Measurements from ENCODE around the gene CDH13.

CDH13 gene

DNA sequence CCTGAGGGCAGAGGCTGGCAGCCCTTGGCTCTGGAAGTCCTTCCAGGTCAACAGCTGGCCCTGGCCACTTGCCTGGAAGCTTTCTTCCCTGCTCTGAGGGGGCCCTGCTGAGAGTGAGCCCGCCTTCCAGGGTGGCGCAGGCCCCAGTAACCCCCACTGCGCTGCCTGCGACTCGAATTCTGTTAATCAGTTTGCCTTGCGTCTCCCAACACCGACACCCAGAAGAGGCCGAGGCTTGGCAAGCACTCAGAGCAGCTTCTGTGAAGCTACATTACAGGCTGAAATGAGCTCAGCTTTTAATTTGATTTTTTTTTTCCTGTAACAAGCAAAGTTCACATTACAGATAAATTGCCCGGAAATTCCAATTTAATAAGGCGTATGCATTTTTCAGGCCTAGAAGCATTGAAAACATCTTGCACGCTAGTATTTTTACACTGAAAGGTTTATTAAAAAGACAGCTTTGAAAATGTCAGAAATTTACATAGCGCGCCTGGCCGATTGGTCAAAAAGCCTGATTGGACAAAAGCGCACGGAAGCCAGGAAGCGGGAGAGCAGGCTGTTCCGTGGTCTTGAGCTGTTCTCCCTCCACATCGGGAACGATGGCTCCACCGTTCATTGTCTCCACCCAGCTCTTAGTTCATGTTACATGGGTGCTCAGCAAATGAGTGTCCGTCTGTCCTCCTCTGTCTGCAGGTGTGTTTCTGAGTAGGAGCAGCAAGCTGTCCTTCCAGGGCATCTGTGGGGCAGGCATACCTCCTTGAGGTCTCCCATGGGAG is 1115.5 kb downstream of the CDH13 start:
- no peak for DNase-seq

GRCh38 chr16:83743241-83743640 is 1116.5 kb downstream of the CDH13 start:
- no peak for DNase-seq

- DNase-seq: no peak
Measured at GRCh38 chr16:83743720-83744119, 1117.0 kb downstream of the CDH13 start.

DNA sequence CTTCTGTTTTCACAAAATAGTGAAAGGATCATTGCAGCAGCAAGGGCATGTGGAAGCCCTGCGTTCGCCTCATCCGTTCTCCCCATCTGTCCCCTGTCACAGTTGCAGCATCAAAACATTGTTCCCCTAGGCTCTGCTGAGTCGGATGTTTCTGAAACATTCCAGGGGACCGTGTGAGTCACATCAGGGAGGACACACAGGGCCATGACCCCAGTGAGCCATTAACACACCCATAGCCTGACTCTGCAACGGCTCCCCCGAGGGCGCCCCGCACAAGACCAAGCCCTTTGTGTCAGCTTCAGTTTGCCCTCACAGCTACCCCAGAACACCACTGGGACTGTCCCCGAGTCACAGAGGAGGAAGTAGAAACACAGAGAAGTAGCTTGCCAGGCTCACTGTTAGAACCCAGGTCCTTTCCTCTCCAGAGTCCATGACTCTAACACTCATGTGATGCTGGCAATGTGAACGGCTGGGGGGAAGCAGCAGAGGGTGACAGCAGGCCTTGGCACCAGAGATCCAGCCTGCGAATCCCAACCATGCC is 1117.7 kb downstream of the CDH13 start:
- DNase-seq: peak; percentile 96

DNA sequence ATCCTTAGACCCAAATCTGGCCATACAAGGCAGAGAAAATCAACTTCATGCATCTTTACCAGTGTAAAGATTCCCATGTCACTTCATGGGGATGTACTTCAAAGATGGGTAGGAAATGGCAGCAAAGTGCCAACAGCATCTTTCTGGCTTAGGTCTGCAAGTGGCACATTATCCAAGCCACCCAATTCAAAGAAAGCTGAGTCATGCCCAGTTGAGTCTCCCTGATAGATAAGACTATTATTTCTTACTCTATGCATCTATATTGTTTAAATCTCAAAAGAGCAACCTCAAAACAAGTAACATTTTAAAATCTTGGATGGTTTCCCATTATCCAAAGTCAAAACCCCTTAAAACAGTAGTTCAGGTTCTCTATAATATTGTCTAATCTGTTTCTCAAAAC is 1119.8 kb downstream of the CDH13 start:
- no peak for DNase-seq

- DNase-seq: no peak
Measured at GRCh38 chr16:83747936-83748335, 1121.2 kb downstream of the CDH13 start.

DNA sequence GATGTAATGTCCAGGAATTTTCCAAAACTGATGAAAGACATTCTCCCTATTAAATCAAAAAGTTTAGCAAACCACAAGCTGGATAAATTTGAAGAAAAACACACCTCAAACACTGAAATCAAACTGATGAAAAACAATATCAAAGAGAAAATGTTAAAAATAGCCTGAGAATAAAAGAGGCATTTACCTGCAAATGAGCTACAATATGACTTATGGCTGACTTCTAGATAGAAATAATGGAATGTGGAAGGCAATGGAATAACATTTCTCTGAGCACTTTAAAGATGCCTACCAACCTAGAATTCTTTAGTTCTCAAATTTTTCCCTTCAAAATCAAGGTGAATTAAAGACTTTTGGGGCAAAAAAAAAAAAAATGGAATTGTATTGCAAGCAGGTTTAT is 1128.6 kb downstream of the CDH13 start:
- DNase-seq: no peak

DNA sequence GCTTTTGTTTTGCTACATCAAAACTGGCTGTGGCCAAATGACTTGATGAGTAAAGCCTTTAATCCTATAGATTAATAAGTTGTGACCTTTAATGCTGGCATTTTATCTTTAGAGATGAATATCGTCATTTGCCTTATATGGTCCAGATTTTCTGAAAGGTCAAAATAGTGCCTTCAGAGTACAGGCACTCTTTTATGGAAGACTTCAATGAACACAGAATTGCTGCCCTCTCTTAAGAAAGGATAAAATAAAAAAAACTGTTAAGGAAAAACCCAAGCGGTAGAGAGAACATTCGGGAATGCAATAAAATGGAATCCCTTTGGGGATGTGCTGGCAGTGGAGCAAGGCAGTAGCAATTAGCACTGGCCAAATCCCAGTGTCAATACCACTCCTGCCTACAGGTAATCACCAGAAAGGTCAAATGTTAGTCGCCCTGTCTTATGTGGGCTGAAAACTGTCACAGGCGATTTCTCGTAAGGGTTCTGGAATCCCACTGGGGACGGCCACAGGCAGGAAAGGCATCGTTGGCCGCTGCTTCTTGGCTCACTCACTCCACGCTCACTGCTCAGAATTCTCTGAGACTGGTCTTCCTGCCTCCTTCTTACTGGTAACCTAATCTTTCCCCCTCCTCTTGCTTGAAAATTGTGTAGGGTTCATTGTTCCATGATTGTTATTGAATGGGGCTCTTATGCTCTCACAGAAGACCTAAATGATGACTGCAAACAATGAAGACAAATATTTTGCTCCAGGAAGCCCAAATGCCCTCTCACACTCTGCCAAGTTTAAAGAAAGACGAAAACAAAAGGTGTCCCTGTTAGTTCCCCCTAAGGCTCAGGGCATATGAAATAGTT is 1135.6 kb downstream of the CDH13 start:
- no peak for DNase-seq

- DNase-seq: no peak
Measured at GRCh38 chr16:83762992-83763358, 1136.2 kb downstream of the CDH13 start.

DNA sequence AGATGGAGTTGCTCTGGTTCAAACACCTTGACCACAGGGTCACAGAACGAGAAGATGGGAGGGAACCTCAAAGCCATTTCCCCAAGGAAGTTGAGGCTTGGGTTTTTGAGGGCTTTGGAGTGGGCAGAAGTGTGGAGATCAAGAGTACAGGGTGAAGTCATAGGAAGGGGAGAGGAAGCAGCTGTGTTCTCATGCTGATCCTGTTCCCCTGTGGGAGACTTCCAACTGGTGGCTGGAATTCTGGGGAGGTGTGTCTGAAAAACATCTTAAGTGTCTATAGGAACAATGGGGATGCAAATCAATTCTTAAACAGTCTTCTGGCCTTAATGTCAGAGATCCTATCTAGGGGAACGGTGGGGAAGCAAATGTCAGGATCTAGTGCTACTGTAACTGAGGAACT is 1142.2 kb downstream of the CDH13 start:
- no peak for DNase-seq

DNA sequence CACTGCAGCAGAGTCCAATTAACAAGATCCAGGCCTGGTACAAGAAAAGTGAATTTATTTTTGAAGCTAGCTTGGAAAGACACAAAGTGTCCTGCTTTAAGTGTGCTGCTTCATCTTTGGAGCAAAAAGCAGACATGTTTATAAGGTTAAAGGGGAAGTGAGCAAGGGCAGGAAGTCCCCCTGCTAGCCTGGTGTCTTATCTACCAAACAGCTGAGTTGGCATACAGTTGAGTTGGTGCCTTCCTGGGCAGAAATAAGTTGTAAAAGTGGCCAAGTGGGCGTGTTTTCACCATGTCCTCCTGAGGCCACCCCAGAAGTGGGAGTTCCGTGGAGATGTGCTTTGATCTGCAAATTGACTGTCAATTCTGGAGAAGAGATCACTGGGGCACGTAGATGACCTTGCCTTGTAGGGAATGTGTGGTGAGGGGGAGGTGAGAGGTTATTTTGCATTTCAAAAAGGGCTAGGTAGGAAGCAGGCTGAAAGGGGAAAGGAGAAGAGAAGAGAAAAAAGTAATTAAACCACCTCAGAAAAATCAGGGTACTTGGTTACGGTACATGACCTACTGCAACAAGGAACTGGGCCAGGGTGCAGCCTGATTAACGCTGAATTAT is 1142.7 kb downstream of the CDH13 start:
- peak; percentile 36 for DNase-seq

- no peak for DNase-seq
Measured at GRCh38 chr16:83771306-83771942, 1144.7 kb downstream of the CDH13 start.

GRCh38 chr16:83772806-83773205 is 1146.0 kb downstream of the CDH13 start:
- DNase-seq: no peak

- DNase-seq: peak; percentile 63
Measured at GRCh38 chr16:83774066-83774465, 1147.3 kb downstream of the CDH13 start.

DNA sequence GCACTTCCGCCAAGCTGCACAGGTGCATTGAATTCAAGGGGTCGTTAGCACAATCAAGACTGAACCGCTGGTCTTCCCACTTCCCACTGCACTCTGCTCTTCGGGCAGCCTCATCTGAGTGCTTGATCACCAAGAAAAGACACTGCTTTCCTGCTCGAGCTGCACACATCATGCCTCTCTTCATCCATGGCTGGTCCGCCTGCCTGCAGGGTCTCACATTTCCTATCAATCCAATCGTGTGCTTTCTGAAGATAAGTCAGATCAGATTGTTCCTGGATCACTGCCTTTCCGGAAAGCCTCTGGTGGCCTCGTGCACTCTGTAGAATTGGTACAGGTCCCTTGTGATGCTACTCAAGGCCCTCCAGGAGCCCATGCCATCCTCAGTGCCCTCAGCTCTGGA is 1150.2 kb downstream of the CDH13 start:
- DNase-seq: no peak

DNA sequence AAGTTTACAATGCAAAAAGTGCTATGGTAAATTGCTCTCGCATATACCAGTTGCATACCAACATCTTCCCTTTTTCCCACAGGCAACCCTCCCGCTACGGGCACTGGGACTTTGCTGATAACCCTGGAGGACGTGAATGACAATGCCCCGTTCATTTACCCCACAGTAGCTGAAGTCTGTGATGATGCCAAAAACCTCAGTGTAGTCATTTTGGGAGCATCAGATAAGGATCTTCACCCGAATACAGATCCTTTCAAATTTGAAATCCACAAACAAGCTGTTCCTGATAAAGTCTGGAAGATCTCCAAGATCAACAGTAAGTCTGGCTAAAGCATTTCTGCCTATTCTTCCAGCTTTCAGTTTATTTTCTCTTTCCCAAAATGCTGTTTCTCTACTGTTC is 1153.1 kb downstream of the CDH13 start:
- DNase-seq: no peak

DNA sequence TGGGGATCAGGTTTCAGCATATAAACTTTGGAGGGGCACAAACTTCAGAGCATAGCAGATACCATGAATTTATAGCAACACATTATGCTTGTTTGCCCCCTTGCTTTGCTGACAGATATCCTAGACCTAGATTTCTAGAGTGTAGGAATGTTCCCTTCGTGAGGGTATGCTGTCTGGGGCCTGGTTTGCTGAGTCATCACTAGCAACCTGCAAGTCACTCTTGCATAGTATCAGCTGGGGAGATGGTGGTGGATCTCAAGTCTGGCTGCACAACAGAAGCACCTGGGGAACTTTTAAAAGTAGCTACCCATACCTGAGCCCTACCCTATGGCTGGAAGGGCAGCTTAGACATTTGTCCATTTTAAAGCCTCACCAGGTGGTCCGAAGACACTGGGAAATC is 1158.7 kb downstream of the CDH13 start:
- DNase-seq: no peak

DNA sequence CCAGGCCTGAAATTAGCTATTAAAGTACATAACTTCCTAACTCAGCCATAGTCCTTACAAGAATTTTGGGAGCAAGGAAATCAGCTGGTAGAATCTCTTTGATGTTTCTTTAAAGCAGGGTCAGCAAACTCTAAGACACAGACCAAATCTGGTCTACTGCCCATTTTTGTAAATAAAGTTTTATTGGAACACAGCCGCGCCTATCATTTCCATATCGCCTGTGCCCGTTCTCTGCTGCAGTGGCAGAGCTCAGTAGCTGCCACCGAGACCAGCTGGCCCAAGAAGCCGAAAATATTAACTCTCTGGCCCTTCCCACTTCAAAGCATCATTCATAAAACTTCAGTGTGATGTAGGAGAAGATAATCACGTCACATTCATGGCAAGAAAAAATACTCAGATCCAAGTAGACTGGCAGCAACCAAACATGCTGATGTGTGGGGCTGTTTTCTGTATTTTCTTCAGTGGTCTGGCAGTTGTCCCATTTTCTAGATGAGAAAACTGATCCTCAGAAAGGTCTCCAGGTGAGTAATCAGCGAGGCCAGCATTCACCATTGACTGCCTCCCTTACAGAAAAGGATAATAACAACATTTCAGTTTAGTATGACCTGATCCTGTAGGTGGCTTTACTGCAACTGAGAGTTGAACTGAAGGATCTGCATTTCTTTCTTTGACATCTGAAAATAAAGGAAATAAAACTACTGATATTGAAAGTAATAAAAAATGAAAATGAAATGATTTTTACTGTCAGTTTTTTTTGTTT is 1163.1 kb downstream of the CDH13 start:
- no peak for DNase-seq

GRCh38 chr16:83791916-83792315 is 1165.1 kb downstream of the CDH13 start:
- no peak for DNase-seq

DNA sequence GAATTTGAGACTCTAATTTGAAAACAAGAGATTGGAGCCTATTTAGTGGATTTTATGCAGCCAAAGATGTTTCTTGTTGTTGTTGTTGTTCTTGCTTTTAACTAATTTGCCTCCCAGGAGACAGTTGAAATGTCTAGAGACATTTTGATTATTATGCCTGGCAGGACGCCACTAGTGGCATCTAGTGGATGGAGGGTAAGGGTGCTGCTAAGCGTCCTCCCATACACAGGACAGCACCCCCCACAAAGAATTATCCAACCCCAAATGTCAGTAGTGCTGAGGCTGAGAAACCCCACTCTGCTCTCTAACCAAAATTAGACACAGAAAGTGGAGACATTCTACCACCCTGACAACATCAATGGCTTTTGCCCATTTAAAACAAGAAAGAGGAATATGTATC is 1165.6 kb downstream of the CDH13 start:
- no peak for DNase-seq

DNA sequence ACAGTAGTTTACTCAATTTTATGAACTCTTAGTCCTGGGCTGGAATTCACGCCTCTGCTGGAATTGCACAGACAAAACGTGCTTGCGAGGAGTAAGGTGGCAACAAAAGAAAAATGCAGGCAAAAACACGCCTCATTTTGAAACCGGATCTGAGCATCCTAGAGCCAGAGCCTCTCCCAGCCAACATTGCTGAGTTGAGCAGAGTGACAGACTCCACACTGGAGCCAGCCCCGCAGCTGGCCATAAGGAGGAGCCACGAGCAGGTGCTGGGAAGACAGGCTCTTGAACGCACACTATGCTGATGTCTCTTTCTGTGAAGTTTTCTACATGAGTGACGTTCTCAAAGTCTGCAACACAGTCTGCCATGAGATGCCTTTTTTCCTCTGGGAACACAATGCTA is 1166.4 kb downstream of the CDH13 start:
- DNase-seq: no peak

- no peak for DNase-seq
Measured at GRCh38 chr16:83794860-83795554, 1168.2 kb downstream of the CDH13 start.

All from inflammatory macrophage treated with lipopolysaccharide for 4 hours (primary cell).